ENCODE results near the gene DCC.

DNA sequence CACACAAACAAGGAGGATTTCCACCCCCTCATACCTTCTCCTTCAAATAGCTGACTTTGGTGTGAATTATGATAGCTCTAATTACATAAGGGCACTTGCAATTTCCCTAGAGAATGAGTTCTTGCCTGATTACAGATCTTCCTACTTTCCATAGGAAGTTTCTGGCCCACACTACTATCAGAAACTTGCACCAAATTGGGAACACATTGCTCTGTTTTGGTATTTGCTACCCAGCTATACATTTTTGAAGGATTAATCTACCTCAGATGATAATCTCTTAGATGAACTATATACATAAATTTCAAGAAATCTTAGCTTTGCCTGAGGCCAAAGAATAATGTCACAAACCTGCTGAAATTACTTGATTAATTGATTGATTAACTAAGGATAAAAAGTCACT lies 4.9 kb downstream of the DCC start:
- TF ChIP-seq, protein P1, sequence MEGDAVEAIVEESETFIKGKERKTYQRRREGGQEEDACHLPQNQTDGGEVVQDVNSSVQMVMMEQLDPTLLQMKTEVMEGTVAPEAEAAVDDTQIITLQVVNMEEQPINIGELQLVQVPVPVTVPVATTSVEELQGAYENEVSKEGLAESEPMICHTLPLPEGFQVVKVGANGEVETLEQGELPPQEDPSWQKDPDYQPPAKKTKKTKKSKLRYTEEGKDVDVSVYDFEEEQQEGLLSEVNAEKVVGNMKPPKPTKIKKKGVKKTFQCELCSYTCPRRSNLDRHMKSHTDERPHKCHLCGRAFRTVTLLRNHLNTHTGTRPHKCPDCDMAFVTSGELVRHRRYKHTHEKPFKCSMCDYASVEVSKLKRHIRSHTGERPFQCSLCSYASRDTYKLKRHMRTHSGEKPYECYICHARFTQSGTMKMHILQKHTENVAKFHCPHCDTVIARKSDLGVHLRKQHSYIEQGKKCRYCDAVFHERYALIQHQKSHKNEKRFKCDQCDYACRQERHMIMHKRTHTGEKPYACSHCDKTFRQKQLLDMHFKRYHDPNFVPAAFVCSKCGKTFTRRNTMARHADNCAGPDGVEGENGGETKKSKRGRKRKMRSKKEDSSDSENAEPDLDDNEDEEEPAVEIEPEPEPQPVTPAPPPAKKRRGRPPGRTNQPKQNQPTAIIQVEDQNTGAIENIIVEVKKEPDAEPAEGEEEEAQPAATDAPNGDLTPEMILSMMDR (IDR thresholded peaks at IDR 0.05), result no peak
- no peak for TF ChIP-seq FOXP4 (CRISPR knock-in tag; IDR thresholded peaks at IDR 0.05)
- no peak for TF ChIP-seq AFF4 (CRISPR knock-in tag; IDR thresholded peaks at IDR 0.05; ENCODE audit: borderline replicate concordance)
- TF ChIP-seq NR3C1 (CRISPR knock-in tag; conservative IDR thresholded peaks at IDR 0.05; ENCODE audit: low read depth), result no peak
- no peak for TF ChIP-seq ZNF281 (CRISPR knock-in tag; IDR thresholded peaks at IDR 0.05)
- TF ChIP-seq NFYB (CRISPR knock-in tag; conservative IDR thresholded peaks at IDR 0.05; ENCODE audit: low read depth), result no peak
- TF ChIP-seq, protein P2, sequence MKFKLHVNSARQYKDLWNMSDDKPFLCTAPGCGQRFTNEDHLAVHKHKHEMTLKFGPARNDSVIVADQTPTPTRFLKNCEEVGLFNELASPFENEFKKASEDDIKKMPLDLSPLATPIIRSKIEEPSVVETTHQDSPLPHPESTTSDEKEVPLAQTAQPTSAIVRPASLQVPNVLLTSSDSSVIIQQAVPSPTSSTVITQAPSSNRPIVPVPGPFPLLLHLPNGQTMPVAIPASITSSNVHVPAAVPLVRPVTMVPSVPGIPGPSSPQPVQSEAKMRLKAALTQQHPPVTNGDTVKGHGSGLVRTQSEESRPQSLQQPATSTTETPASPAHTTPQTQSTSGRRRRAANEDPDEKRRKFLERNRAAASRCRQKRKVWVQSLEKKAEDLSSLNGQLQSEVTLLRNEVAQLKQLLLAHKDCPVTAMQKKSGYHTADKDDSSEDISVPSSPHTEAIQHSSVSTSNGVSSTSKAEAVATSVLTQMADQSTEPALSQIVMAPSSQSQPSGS (CRISPR knock-in tag; IDR thresholded peaks at IDR 0.05; ENCODE audit: borderline replicate concordance, low read depth), result no peak
- TF ChIP-seq, protein P3, sequence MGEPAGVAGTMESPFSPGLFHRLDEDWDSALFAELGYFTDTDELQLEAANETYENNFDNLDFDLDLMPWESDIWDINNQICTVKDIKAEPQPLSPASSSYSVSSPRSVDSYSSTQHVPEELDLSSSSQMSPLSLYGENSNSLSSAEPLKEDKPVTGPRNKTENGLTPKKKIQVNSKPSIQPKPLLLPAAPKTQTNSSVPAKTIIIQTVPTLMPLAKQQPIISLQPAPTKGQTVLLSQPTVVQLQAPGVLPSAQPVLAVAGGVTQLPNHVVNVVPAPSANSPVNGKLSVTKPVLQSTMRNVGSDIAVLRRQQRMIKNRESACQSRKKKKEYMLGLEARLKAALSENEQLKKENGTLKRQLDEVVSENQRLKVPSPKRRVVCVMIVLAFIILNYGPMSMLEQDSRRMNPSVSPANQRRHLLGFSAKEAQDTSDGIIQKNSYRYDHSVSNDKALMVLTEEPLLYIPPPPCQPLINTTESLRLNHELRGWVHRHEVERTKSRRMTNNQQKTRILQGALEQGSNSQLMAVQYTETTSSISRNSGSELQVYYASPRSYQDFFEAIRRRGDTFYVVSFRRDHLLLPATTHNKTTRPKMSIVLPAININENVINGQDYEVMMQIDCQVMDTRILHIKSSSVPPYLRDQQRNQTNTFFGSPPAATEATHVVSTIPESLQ (CRISPR knock-in tag; IDR thresholded peaks at IDR 0.05), result no peak
- TF ChIP-seq FOXK1 (CRISPR knock-in tag; IDR thresholded peaks at IDR 0.05), result no peak
- no peak for TF ChIP-seq ATF3 (CRISPR knock-in tag; conservative IDR thresholded peaks at IDR 0.05)
